ENCODE measurements around the gene CHRNA3. TPM values are rescaled to one million over a fixed set of nuclear protein-coding genes. Genes with fewer than 3 reads are reported as not detected.
A peak's percentile ranks its signal among the peaks of the same experiment; 100 is the strongest.

CHRNA3 gene
- total RNA-seq, 4 donors from 2014 or later = 1.00 to 6.0 (median 3.4) TPM

DNA sequence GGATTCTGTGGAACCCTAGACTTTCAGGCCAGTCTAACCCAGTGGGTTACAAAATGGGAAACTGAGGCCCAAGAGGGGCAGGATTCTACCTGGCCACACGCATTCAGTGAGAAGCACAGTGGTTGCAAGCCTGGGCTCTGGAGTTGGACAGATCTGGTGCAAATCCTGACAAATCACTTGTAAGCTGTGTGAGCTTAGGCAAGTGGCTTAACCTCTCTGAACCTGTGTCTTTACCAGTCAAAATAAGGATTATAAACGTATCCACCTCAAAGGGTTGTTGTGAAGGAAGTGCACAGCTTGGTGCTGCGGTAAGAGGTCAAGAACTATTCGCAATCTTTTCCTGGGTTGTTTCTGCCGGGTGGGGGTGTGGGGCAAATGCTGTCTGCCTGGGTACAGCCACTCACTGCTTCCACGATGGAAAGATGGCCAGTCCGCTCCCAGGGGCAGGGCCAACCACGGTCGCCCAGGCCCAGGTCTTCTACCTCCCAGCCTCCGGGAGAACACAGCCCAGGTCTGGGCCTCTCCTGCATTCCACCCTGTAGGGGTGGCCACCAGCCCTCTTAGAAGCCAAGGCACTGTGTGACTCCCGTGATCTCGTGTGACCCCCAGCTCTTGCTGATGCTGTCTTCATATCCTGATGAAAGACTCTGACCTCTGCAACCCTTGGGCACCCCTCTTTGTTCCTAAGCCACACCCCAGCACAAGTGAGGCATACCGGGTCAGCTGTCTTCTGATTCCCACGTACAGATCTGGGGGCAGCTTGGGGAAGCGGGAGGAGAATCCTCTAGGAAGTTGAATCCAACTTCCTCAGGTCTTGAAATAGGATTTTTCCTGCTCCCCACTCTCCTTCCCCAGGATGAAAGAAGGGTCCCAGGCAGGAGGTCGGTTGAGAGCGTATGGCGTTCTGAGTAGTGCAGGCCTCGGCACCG is 1.5 kb downstream of the CHRNA3 start:
- Histone ChIP-seq H3K27me3 (peaks cover 55% of the 10 kb centered on the region), H3K36me3 (no peaks in the 10 kb centered on the region), H3K4me1 (peaks cover 5 to 25% (median 18%) of the 10 kb centered on the region in 4 donors), H3K27ac (peak overlapping the region in 3 of 4 donors; percentile 25 to 77 (median 51)), H3K4me3 (peak overlapping the region in 2 of 4 donors; percentile 23 to 39), H3K9me3 (no peaks in the 10 kb centered on the region)
- in situ Hi-C loops (cut with MboI; ENCODE audit: low pct_ligation_motif_present in 1 of 4, low pct_unique_long_range_greater_than_20kb in 1 of 4, low sequenced_read_pairs in 3 of 4) (loop anchor here (5.0 to 10.0 kb wide), 3 partner anchors 86 to 93 kb away; no protein-coding TSS in a partner anchor), intact Hi-C loops (cut with DNase I; ENCODE audit: low total_unique reads) (no loop called here)
- TF ChIP-seq POLR2A (IDR thresholded peaks at IDR 0.05) (no peak), EP300 (IDR thresholded peaks at IDR 0.05; ENCODE audit: low read depth) (no peak), POLR2AphosphoS5 (IDR thresholded peaks at IDR 0.05) (no peak), CTCF (IDR thresholded peaks at IDR 0.05) (no peak)
- WGBS, 2 donors (ENCODE audit: low coverage in 1 of 2) = 47% methylated on average over 17 of the region's 20 CpGs; no CpG with 5 or more reads in 1 of the 2 donors
- DNase-seq = no peak

GRCh38 chr15:78618490-78618934 is 2.3 kb downstream of the CHRNA3 start:
- Histone ChIP-seq H3K27ac (peak overlapping the region in 3 of 4 donors; percentile 25 to 77 (median 51)), H3K9me3 (no peaks in the 10 kb centered on the region), H3K36me3 (no peaks in the 10 kb centered on the region), H3K27me3 (peaks cover 49% of the 10 kb centered on the region), H3K4me1 (peaks cover 5 to 25% (median 18%) of the 10 kb centered on the region in 4 donors), H3K4me3 (no peak overlapping the region)
- in situ Hi-C loops (cut with MboI; ENCODE audit: low pct_ligation_motif_present in 1 of 4, low pct_unique_long_range_greater_than_20kb in 1 of 4, low sequenced_read_pairs in 3 of 4) = loop anchor here (5.0 to 10.0 kb wide), 3 partner anchors 86 to 94 kb away; no protein-coding TSS in a partner anchor
- DNase-seq = peak; percentile 89
- 16% methylated on average over 8 of the region's 8 CpGs; no CpG with 5 or more reads in 1 of the 2 donors for WGBS, 2 donors (ENCODE audit: low coverage in 1 of 2)
- TF ChIP-seq POLR2A (IDR thresholded peaks at IDR 0.05) = no peak
- TF ChIP-seq POLR2AphosphoS5 (IDR thresholded peaks at IDR 0.05) = peak; percentile 75 to 92 (median 89)
- TF ChIP-seq EP300 (IDR thresholded peaks at IDR 0.05; ENCODE audit: low read depth) = peak; percentile 64
- TF ChIP-seq CTCF (IDR thresholded peaks at IDR 0.05) = peak; percentile 85 to 91 (median 90)
- intact Hi-C loops (cut with DNase I; ENCODE audit: low total_unique reads) = loop anchor here (1.0 kb wide), 1 partner anchor 91 kb away; no protein-coding TSS in a partner anchor

- Histone ChIP-seq H3K36me3 (no peaks in the 10 kb centered on the region), H3K27me3 (peaks cover 46% of the 10 kb centered on the region), H3K9me3 (no peaks in the 10 kb centered on the region), H3K4me1 (peaks cover 5 to 25% (median 18%) of the 10 kb centered on the region in 4 donors), H3K27ac (no peak overlapping the region), H3K4me3 (no peak overlapping the region)
- intact Hi-C loops (cut with DNase I; ENCODE audit: low total_unique reads) = loop anchor here (1.0 kb wide), 1 partner anchor 91 kb away; no protein-coding TSS in a partner anchor
- DNase-seq = no peak
- in situ Hi-C loops (cut with MboI; ENCODE audit: low pct_ligation_motif_present in 1 of 4, low pct_unique_long_range_greater_than_20kb in 1 of 4, low sequenced_read_pairs in 3 of 4) = loop anchor here (5.0 to 10.0 kb wide), 3 partner anchors 87 to 94 kb away; no protein-coding TSS in a partner anchor
- WGBS, 2 donors (ENCODE audit: low coverage in 1 of 2) = 80 to 94% methylated on average over 3 to 8 of the region's 8 CpGs
- TF ChIP-seq CTCF (IDR thresholded peaks at IDR 0.05) (no peak), EP300 (IDR thresholded peaks at IDR 0.05; ENCODE audit: low read depth) (no peak), POLR2A (IDR thresholded peaks at IDR 0.05) (no peak), POLR2AphosphoS5 (IDR thresholded peaks at IDR 0.05) (no peak)
These were observed 2.7 kb downstream of the CHRNA3 start for GRCh38 chr15:78618064-78618463.

DNA sequence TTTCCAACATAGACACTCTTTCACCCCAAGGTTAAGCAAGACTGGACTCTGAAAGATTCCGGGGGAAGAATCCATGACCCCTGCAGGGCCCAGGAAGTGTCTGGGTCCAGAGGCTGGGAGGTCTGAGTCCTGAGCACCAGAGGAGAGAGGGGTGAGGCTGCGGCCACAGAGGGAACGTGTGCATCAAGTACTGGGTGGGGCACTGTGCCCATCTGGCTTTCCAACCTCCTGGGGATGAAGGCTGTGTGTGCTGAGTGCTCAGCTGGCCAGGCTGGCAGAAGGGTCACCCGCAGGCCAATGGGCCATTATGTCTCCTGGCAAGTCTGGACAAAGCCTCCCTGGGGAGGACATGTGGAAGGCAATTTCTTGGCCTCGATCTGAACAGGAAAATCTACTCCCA is 3.3 kb downstream of the CHRNA3 start:
- Histone ChIP-seq H3K4me3 (no peak overlapping the region), H3K9me3 (no peaks in the 10 kb centered on the region), H3K27me3 (peaks cover 40% of the 10 kb centered on the region), H3K36me3 (no peaks in the 10 kb centered on the region), H3K4me1 (peaks cover 5 to 25% (median 18%) of the 10 kb centered on the region in 4 donors), H3K27ac (no peak overlapping the region)
- intact Hi-C loops (cut with DNase I; ENCODE audit: low total_unique reads) (no loop called here), in situ Hi-C loops (cut with MboI; ENCODE audit: low pct_ligation_motif_present in 1 of 4, low pct_unique_long_range_greater_than_20kb in 1 of 4, low sequenced_read_pairs in 3 of 4) (loop anchor here (5.0 to 10.0 kb wide), 3 partner anchors 87 to 95 kb away; no protein-coding TSS in a partner anchor)
- 76 to 100% methylated on average over 2 to 5 of the region's 5 CpGs for whole genome bisulfite sequencing, 2 donors (ENCODE audit: low coverage in 1 of 2)
- no peak for DNase-seq
- TF ChIP-seq CTCF (IDR thresholded peaks at IDR 0.05) = no peak
- TF ChIP-seq POLR2AphosphoS5 (IDR thresholded peaks at IDR 0.05) = no peak
- no peak for TF ChIP-seq EP300 (IDR thresholded peaks at IDR 0.05; ENCODE audit: low read depth)
- no peak for TF ChIP-seq POLR2A (IDR thresholded peaks at IDR 0.05)

Measured in transverse colon (tissue), 4 donors.